ENCODE data around the gene IL31RA. TPM values are rescaled to one million over a fixed set of nuclear protein-coding genes. Genes with fewer than 3 reads are reported as not detected.

IL31RA gene
- total and polyA plus RNA-seq, 2 of the 13 experiments (the other 11 are each of a cell fraction or from before 2014, with no cell fraction given) = not detected

- H3K36me3 ChIP-seq (replicated peaks in 1 of 2; ENCODE audit: control insufficient read depth in 1 of 2, insufficient read depth in 2 of 2, low read length in 2 of 2) = no peaks in the 10 kb centered on the region
- no peak overlapping the region for H2AFZ ChIP-seq (ENCODE audit: low read length)
- POLR2A ChIA-PET = no interaction called here
- no peak for DNase-seq (ENCODE audit: low spot score)
- in situ Hi-C loops (cut with HindIII; ENCODE audit: extremely low pct_ligation_motif_present, low pct_unique_long_range_greater_than_20kb) = no loop called here
- H3K4me1 ChIP-seq (ENCODE audit: insufficient read depth, low read length) = no peaks in the 10 kb centered on the region
- ATAC-seq = no peak
- no peaks in the 10 kb centered on the region for H4K20me1 ChIP-seq (ENCODE audit: insufficient read depth, low read length)
- H3K27me3 ChIP-seq (ENCODE audit: control insufficient read depth in 1 of 2, insufficient read depth in 2 of 2, low read length in 2 of 2) = no peaks in the 10 kb centered on the region; a peak in 2 of 5 replicates
- intact Hi-C loops (cut with micrococcal nuclease; ENCODE audit: unreplicated experiment) = no loop called here
- TF ChIP-seq ZHX2 (IDR thresholded peaks at IDR 0.05; ENCODE audit: low read depth) (no peak), ZHX2 (CRISPR knock-in tag; IDR thresholded peaks at IDR 0.05; ENCODE audit: borderline replicate concordance) (no peak), ZKSCAN1 (IDR thresholded peaks at IDR 0.05; ENCODE audit: low read length) (no peak), MEIS1 (CRISPR knock-in tag; IDR thresholded peaks at IDR 0.05; ENCODE audit: borderline replicate concordance) (no peak), LBX2 (CRISPR knock-in tag; IDR thresholded peaks at IDR 0.05; ENCODE audit: borderline replicate concordance) (no peak), EEA1 (CRISPR knock-in tag; IDR thresholded peaks at IDR 0.05; ENCODE audit: borderline replicate concordance) (no peak), ATF7-NPFF (CRISPR knock-in tag; IDR thresholded peaks at IDR 0.05; ENCODE audit: low read depth) (no peak), PHB2 (IDR thresholded peaks at IDR 0.05; ENCODE audit: partially characterized antibody) (no peak), RNF219 (CRISPR knock-in tag; IDR thresholded peaks at IDR 0.05) (no peak)
- no peak overlapping the region for H3K4me3 ChIP-seq (replicated peaks in 1 of 3; ENCODE audit: insufficient read depth in 1 of 3, low read depth in 2 of 3, low read length in 3 of 3)
- FAIRE-seq = no peak
- no peak overlapping the region for H3K27ac ChIP-seq (ENCODE audit: extremely low read length, insufficient read depth, low read length)
- no peaks in the 10 kb centered on the region for H3K9me3 ChIP-seq (ENCODE audit: low read length)
- H3K9ac ChIP-seq (ENCODE audit: insufficient read depth, low read depth, low read length) = no peak overlapping the region
- no peaks in the 10 kb centered on the region for H3K79me2 ChIP-seq (ENCODE audit: insufficient read depth, low read length)
- CTCF ChIA-PET (ENCODE audit: low intra/inter-chr PET ratio, low total read pairs) = no interaction called here
- BruUV-seq (replicated peaks) = no TSS peak
- no peak overlapping the region for H3K4me2 ChIP-seq (ENCODE audit: low read depth, low read length)
- WGBS (ENCODE audit: low lambda C conversion rate) = 24% methylated on average over 3 of the region's 3 CpGs
These were observed 2.7 kb downstream of the IL31RA start for GRCh38 chr5:55853818-55854217.

Data from HepG2 (cell line).